CD14-positive monocyte (primary cell): ENCODE measurements around the gene ING4. TPM values are rescaled to one million over a fixed set of nuclear protein-coding genes. Genes with fewer than 3 reads are reported as not detected.
"Not testable (repeated sequence)": the region's sequence is repeated elsewhere in the genome, so short reads cannot be mapped to it uniquely, and the experiment has no call there.

Experiments used
- DNase-seq, 3 donors: peaks; one replicate each; pipeline ENCODE4 v3.0.0-alpha.2; 2011 to 2022
- H2AFZ ChIP-seq: 2 replicates; pipeline ENCODE4 v1.6.0; 2012; ENCODE audit warnings: mild to moderate bottlenecking, low read depth, low read length, inconsistent platforms; ENCODE audit not compliant: insufficient read depth, poor library complexity, severe bottlenecking
- H3K27ac ChIP-seq, 2 donors: 1 replicate in 1 of 2; 2 replicates in 1 of 2; pipeline ENCODE4 v1.5.1; 2012 to 2013; ENCODE audit warnings: low read length in 2 of 2, control low read depth in 1 of 2, inconsistent platforms in 1 of 2, low read depth in 1 of 2, mild to moderate bottlenecking in 1 of 2
- H3K27me3 ChIP-seq, 2 donors: one replicate each; pipeline versions ENCODE4 v1.6.0 to v1.6.1; 2011 to 2013; ENCODE audit warnings: low read length in 2 of 2; ENCODE audit not compliant: control insufficient read depth in 2 of 2, insufficient read depth in 2 of 2
- H3K36me3 ChIP-seq, 2 donors: replicated peaks in 1 of 2; 1 replicate in 1 of 2; 2 replicates in 1 of 2; pipeline versions ENCODE4 v1.5.1 to v1.6.1; 2012 to 2013; ENCODE audit warnings: low read length in 2 of 2, control low read depth in 1 of 2, inconsistent platforms in 1 of 2, mild to moderate bottlenecking in 1 of 2; ENCODE audit not compliant: insufficient read depth in 2 of 2, control insufficient read depth in 1 of 2
- H3K4me1 ChIP-seq, 2 donors: 1 replicate in 1 of 2; 2 replicates in 1 of 2; pipeline versions ENCODE4 v1.5.1 to v1.6.1; 2012 to 2013; ENCODE audit warnings: low read length in 2 of 2, control low read depth in 1 of 2, inconsistent platforms in 1 of 2, mild to moderate bottlenecking in 1 of 2, moderate library complexity in 1 of 2; ENCODE audit not compliant: insufficient read depth in 2 of 2, control insufficient read depth in 1 of 2
- H3K4me2 ChIP-seq: replicated peaks from 2 replicates; pipeline ENCODE3; 2012; ENCODE audit warnings: low read length, moderate library complexity, mild to moderate bottlenecking; ENCODE audit not compliant: poor library complexity, severe bottlenecking; ENCODE audit errors: extremely low read depth
- H3K4me3 ChIP-seq, 3 experiments: fragments of 200-600 bp in 1 of 3; sonication (generic) in 1 of 3; replicated peaks in 1 of 3; 1 replicate in 2 of 3; 2 replicates in 1 of 3; pipeline ENCODE4 v1.5.1; 2011 to 2013; ENCODE audit warnings: low read length in 3 of 3, mild to moderate bottlenecking in 3 of 3, control low read depth in 2 of 3, low read depth in 2 of 3, inconsistent platforms in 1 of 3, moderate library complexity in 1 of 3
- H3K79me2 ChIP-seq: 2 replicates; pipeline ENCODE4 v1.6.0; 2012; ENCODE audit warnings: mild to moderate bottlenecking, control low read depth, inconsistent platforms, low read length, moderate library complexity; ENCODE audit not compliant: insufficient read depth
- H3K9ac ChIP-seq: 2 replicates; pipeline ENCODE4 v1.6.0; 2017; ENCODE audit warnings: low read length, mild to moderate bottlenecking; ENCODE audit not compliant: insufficient read depth, poor library complexity, severe bottlenecking
- H3K9me3 ChIP-seq, 2 donors: replicated peaks in 1 of 2; 1 replicate in 1 of 2; 2 replicates in 1 of 2; pipeline versions ENCODE4 v1.5.1 to v1.6.1; 2012 to 2013; ENCODE audit warnings: low read length in 2 of 2, control low read depth in 1 of 2; ENCODE audit not compliant: control insufficient read depth in 1 of 2, insufficient read depth in 1 of 2
- H4K20me1 ChIP-seq: 2 replicates; pipeline ENCODE4 v1.6.0; 2012; ENCODE audit warnings: mild to moderate bottlenecking, low read length, control low read depth, moderate library complexity; ENCODE audit not compliant: insufficient read depth
- H3K27ac Mint-ChIP-seq, 7 donors: one replicate each; pipeline ENCODE4 v1.8.0; 2020; ENCODE audit warnings: mild to moderate bottlenecking in 7 of 7, mixed read lengths in 7 of 7, moderate library complexity in 6 of 7, inconsistent platforms in 2 of 7
- H3K27me3 Mint-ChIP-seq, 3 donors: one replicate each; pipeline ENCODE4 v1.8.0; 2021 to 2022; ENCODE audit warnings: low read depth in 3 of 3, mild to moderate bottlenecking in 3 of 3, mixed read lengths in 3 of 3, moderate library complexity in 3 of 3, inconsistent platforms in 1 of 3
- H3K36me3 Mint-ChIP-seq, 2 donors: one replicate each; pipeline ENCODE4 v1.8.0; 2020; ENCODE audit warnings: mixed read lengths in 2 of 2, inconsistent platforms in 1 of 2, mild to moderate bottlenecking in 1 of 2
- H3K4me1 Mint-ChIP-seq: one replicate; pipeline ENCODE4 v1.8.0; 2020; ENCODE audit warnings: mild to moderate bottlenecking, mixed read lengths
- H3K4me3 Mint-ChIP-seq, 2 donors: one replicate each; pipeline ENCODE4 v1.8.0; 2020; ENCODE audit warnings: mild to moderate bottlenecking in 2 of 2, mixed read lengths in 2 of 2, moderate library complexity in 1 of 2
- H3K9me3 Mint-ChIP-seq, 7 donors: one replicate each; pipeline ENCODE4 v1.8.0; 2020 to 2022; ENCODE audit warnings: mixed read lengths in 7 of 7, mild to moderate bottlenecking in 6 of 7, moderate library complexity in 6 of 7, inconsistent platforms in 2 of 7
- CTCF ChIP-seq: fragments of 200-600 bp; IDR thresholded peaks from one replicate; pipeline ENCODE4 v1.8.0; 2022; ENCODE audit warnings: antibody characterized with exemption, mild to moderate bottlenecking
- WGBS: methylation state at CpG from one replicate; pipeline ENCODE4 v1.1.5; 2013; ENCODE audit warnings: missing lambda C conversion rate; ENCODE audit not compliant: insufficient coverage; 5-methylcytosine and 5-hydroxymethylcytosine counted together
- intact Hi-C, 2 donors: fragments of 100-400 bp; cut with micrococcal nuclease; formaldehyde crosslinking; loops; one replicate each; pipeline versions ENCODE4 v1.15.0 to v1.15.1; 2023
- polyA minus RNA-seq: library from RNA; depleted of rRNA, polyadenylated mRNA; stranded (reverse); fragments of >200 nt; gene quantifications from 2 replicates; pipeline ENCODE4 v1.2.3, GENCODE V29; 2012
- polyA plus RNA-seq, 3 donors: library from polyadenylated mRNA; depleted of rRNA in 1 of 3; unstranded in 2 of 3; stranded (reverse) in 1 of 3; fragments of 300-500 nt in 2 of 3; fragments of >200 nt in 1 of 3; fragmentation: Illumina TruSeq in 2 of 3; gene quantifications; 1 replicate in 2 of 3; 2 replicates in 1 of 3; pipeline ENCODE4 v1.2.3, GENCODE V29; 2012 to 2021
- total RNA-seq, 12 experiments: library from RNA in 1 of 12; stranded (reverse) in 1 of 12; fragments of 120-200 nt in 1 of 12; gene quantifications; one replicate each; pipeline ENCODE4 v1.2.4 and lab custom pipeline; 2013 to 2026; ENCODE audit warnings: mixed read lengths in 6 of 12, inconsistent platforms in 1 of 12

The ING4 gene
- total RNA-seq (2013): 70.7 TPM
- polyA plus RNA-seq (10 to 100 TPM; 62.2 to 67.1 (median 64.0) TPM), polyA minus RNA-seq (17.0 and 35.6 TPM in 2 replicates), total RNA-seq (lab: John Stamatoyannopoulos, UW) (5.3 to 20.2 (median 12.2) reads per million in 11 experiments)

- Histone ChIP-seq H3K4me2 (peak within 1 kb of the TSS; percentile 76), H3K9me3 (no peaks in the 10 kb centered on the region), H3K27ac (peak within 1 kb of the TSS; percentile 34 to 93), H2AFZ (peak within 1 kb of the TSS; percentile 92), H3K27me3 (no peaks in the 10 kb centered on the region), H4K20me1 (no peaks in the 10 kb centered on the region), H3K4me3 (peak within 1 kb of the TSS; percentile 80 to 97 (median 88)), H3K36me3 (peaks cover 18 to 33% of the 10 kb centered on the region in 2 donors), H3K4me1 (peaks cover 17 to 37% of the 10 kb centered on the region in 2 donors), H3K79me2 (peaks cover 37% of the 10 kb centered on the region), H3K9ac (peak within 1 kb of the TSS; percentile 75)
- Mint-ChIP-seq H3K4me1 (peaks cover 34% of the 10 kb centered on the region), H3K27ac (peak within 1 kb of the TSS; percentile 89 to 100 (median 98)), H3K36me3 (peaks cover 31 to 40% of the 10 kb centered on the region in 2 donors), H3K4me3 (peak within 1 kb of the TSS; percentile 88 to 100), H3K9me3 (no peaks in the 10 kb centered on the region), H3K27me3 (peaks cover 0 to 1% (median 0%) of the 10 kb centered on the region in 3 donors)
- intact Hi-C loops: loop anchor here (1.0 to 10.0 kb wide), 5 partner anchors 26 to 307 kb away; partner anchors contain the start of genes COPS7A (in 2 of the 2), ZNF384 (in 2 of the 2), CDCA3 (in 1 of the 2) and EMG1 (in 1 of the 2)
- WGBS: under 1% methylated on average over 32 of the region's 37 CpGs
- no peak for TF ChIP-seq CTCF
- peak; percentile 99 to 100 (median 100) for DNase-seq
Measured at GRCh38 chr12:6662906-6663742, at the start of gene ING4. TSS of gene ING4 (minus strand) at chr12:6663119. CDS start at chr12:6663101, 18 bp downstream.

DNA sequence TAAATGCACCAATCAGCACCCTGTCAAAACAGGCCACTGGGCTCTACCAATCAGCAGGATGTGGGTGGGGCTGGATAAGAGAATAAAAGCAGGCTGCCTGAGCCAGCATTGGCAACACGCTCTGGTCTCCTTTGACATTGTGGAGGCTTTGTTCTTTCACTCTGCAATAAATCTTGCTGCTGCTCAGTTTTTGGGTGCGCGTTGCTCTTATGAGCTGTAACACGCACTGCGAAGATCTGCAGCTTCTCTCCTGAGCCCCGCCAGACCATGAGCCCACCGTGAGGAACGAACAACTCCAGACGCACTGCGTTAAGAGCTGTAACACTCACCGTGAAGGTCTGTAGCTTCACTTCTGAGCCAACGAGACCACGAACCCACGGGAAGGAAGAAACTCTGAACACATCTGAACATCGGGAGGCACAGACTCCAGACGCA lies 46.1 kb upstream of the ING4 start:
- Mint-ChIP-seq H3K27me3 (peaks cover 31 to 43% (median 34%) of the 10 kb centered on the region in 3 donors), H3K36me3 (no peaks in the 10 kb centered on the region), H3K9me3 (peaks cover 0 to 7% (median 0%) of the 10 kb centered on the region in 7 donors), H3K27ac (no peak overlapping the region), H3K4me3 (peak overlapping the region; percentile 21 to 22), H3K4me1 (peaks cover 5% of the 10 kb centered on the region)
- Histone ChIP-seq H2AFZ (peak overlapping the region; percentile 29), H3K27me3 (peaks cover 3 to 13% of the 10 kb centered on the region in 2 donors), H3K4me2 (no peak overlapping the region), H3K4me3 (no peak overlapping the region), H3K4me1 (no peaks in the 10 kb centered on the region), H3K27ac (no peak overlapping the region), H3K9me3 (no peaks in the 10 kb centered on the region), H4K20me1 (no peaks in the 10 kb centered on the region), H3K36me3 (no peaks in the 10 kb centered on the region), H3K9ac (no peak overlapping the region), H3K79me2 (no peaks in the 10 kb centered on the region)
- no peak for DNase-seq
- TF ChIP-seq CTCF: no peak
- intact Hi-C loops: no loop called here
- 48% methylated on average over 15 of the region's 16 CpGs for WGBS

DNA sequence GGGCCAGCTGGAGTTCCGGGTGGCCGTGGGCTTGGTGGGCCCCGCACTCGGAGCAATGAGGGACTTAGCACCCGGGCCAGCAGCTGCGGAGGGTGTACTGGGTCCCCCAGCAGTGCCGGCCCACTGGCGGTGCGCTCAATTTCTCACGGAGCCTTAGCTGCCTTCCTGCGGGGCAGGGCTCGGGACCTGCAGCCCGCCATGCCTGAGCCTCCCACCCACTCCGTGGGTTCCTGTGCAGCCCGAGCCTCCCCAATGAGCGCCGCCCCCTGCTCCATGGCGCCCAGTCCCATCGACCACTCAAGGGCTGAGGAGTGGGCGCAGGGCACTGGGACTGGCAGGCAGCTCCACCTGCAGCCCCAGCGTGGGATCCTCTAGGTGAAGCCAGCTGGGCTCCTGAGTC lies 45.4 kb upstream of the ING4 start:
- H3K9me3 ChIP-seq, H2AFZ ChIP-seq, H3K36me3 Mint-ChIP-seq, H3K4me3 Mint-ChIP-seq, DNase-seq, H3K4me3 ChIP-seq, H3K4me1 ChIP-seq, H3K9ac ChIP-seq, H3K9me3 Mint-ChIP-seq, H3K27ac Mint-ChIP-seq, H3K27ac ChIP-seq, H4K20me1 ChIP-seq, H3K36me3 ChIP-seq, intact Hi-C loops, H3K79me2 ChIP-seq, H3K4me2 ChIP-seq, H3K4me1 Mint-ChIP-seq: not testable (repeated sequence)
- H3K27me3 Mint-ChIP-seq: peaks cover 36 to 48% (median 39%) of the 10 kb centered on the region in 3 donors
- 96% methylated on average over 17 of the region's 21 CpGs for WGBS
- peaks cover 3 to 19% of the 10 kb centered on the region in 2 donors for H3K27me3 ChIP-seq
